Activated CD4-positive, alpha-beta T cell treated with anti-CD3 and anti-CD28 coated beads, Interleukin-2, amount 50 U/mL, for 4 hours (primary cell): ENCODE results near the gene EBF3.

Experiments used
- DNase-seq, 2 experiments: peaks; one replicate each; pipeline ENCODE4 v3.0.0-alpha.2; 2020

Gene EBF3

DNA sequence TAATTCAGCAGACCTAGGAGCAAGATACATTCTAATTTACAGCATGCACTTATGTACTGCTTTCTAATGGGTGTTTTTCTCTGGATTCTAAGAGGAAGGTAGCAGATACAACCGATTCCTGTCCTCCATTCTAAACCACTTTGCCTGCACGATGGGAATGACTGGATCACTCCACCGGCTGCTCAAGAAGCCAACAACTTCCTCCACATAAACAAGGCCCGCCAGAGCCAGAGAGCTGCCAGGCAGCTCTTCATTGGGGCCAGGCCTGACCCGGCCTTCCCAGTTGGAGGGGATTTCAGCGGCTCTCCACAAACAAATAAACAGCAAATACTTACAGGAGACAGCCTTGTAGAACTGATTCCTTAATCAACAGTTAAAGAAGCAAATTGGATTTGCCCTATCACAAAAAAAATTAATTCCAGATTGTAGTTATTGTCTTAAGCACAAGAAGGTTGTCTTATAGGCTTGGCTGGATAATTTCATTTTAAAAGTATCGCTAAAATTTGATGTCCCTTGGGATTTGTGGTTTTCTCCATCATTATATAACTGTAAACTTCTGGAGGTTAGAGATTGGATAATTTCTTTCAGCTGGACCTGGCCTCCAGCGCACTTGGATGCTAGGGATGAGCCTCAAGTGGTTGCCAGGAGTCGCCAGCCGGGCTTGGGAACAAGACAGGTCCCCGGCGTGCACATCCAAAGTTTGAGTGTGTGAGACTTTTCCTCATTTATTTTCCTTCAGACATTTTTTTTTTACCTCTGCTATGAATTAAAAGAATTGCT is 20.9 kb downstream of the EBF3 start:
- DNase-seq = no peak

GRCh38 chr10:129942391-129942790 is 21.7 kb downstream of the EBF3 start:
- DNase-seq = no peak

DNA sequence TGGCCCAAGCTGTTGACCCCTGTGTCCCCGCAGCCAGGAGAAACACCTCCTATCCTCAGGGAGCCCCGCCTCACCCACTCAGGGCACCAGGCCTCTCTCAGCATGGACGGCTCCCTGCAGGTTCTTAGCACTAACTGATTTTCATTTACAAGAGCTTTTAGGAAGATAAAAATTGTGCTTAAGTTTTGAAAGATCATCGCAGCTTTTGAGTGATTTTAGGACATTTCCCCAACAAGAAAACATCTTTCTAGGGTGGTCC is 22.1 kb downstream of the EBF3 start:
- DNase-seq = no peak

DNA sequence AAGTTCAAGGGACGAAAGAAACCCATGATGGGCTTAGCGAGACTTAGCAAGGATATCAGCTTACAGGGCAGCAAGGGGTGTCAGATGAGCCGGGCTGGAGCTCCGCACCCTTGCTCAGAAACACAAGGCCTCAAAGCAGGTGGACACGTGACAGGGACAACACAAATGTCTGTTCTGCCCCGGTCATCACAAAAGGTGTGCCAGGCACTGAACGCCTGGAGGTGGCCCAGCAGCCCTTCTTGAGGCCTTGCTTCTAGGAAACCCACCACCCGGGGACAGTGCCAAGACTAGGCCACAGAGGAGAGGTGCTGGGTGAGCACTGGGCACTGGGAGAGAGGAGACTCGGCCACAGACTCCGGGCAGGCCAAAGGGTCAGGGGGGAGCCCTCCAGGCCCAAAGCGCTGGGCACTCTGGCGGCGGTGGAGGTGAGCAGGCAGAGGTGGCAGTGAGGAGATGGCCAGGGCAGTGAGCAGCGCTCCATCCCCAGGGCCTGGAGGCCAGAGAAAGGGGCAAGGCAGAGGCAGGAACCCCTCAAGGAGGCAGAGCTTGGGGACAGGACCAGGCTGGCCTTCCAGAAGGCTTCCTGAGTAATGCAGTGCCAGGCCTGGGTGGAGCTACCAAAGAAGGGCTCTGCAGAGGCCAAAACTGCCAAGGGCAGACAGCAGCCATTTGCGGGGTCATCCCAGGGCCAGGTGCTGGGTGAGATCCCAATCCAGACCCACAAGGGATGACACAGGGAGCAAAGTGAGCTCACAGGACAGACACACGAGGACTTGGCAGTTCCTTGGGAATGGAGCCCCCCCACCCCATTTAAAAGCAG is 22.7 kb downstream of the EBF3 start:
- DNase-seq = no peak

- DNase-seq = no peak
These were observed 23.4 kb downstream of the EBF3 start for GRCh38 chr10:129940617-129941198.

DNA sequence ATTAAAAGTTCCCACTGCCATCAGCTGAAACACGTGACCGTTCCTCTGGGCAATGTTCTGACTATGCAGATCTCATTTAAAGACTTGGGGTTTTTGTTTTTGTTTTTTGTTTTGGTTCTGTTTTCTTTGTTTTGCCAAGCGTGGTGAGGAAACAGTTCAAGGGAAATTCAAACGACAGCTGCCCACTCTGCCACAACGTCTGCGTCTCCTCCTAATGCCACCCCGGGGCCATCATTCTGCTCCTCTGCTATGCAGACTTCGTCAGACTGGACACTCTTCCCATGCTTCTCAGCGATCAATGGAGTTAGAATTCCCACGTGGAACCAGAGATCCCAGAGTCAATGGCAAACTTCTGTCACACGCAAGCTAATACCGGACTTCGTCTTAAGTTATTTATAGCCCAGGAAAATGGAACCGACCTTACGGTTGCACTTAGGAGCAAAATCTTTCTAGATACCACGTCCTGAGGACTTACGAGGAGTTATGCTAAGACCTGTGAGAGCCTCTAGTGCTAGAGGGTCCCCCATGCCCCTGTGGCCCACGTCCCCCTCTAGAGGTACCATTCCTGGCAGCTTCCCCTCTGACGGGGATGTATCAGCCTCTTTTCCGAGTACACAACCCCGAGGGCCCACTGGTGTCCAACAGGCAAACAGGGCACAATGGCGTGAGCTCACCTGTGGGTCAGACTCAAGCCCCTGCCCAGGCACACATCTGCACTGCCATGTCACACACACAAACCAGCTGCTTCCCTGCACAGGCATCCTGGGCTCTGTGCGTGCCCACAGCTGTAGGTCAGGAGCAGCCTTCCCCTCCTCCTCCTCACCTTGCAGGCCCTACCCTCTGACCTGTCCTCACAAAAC is 24.4 kb downstream of the EBF3 start:
- DNase-seq = no peak

DNA sequence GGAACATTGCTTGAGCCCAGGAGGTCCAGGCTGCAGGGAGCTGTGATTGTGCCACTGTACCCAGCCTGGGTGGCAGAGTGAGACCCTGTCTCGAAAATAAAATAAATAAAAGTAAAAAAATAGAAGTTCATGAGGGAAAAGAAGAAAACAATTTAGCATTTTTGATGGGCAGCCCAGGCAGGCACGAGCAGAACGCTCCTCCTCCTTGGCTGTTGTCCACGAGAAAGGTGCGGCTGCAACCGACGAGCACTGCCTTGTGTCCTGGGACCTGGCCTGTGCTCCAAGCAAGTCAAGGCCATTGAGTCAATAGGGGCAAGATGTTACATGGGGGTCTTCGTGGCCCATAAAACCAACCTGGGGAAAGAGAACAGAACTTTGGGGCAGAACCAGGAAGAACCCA is 25.6 kb downstream of the EBF3 start:
- DNase-seq = no peak

- DNase-seq = no peak
These were observed 26.7 kb downstream of the EBF3 start for GRCh38 chr10:129937351-129937751.

- DNase-seq = no peak
These were observed 27.2 kb downstream of the EBF3 start for GRCh38 chr10:129936923-129937300.

DNA sequence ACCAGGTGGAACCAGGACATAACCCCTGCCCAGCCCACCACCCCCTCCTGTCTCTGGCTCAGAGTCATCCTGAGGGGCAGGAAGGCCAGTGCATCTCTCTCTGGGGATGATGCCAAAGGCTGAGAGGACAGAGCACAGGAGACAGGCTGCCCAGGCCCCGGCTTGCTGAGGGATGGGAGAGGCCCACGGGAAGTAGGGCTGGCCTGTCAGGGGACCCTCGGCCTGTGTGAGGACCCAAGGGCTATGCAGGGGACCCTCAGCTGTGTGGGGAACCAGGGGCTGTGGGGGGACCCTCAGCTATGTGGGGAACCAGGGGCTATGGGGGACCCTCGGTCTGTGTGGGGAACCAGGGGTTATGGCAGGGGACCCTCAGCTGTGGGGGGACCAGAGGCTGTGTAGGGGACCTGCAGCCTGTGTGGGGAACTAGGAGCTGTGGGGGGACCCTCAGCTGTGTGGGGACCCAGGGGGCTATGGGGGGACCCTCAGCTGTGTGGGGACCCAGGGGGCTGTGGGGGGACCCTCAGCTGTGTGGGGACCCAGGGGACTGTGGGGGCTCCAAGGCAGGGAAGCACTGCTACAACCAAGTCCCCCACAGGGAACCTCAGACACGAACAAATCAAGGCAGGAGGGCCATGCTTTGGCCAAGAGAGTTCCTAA is 27.7 kb downstream of the EBF3 start:
- no peak for DNase-seq

- DNase-seq = no peak
These were observed 28.3 kb downstream of the EBF3 start for GRCh38 chr10:129935867-129936152.

DNA sequence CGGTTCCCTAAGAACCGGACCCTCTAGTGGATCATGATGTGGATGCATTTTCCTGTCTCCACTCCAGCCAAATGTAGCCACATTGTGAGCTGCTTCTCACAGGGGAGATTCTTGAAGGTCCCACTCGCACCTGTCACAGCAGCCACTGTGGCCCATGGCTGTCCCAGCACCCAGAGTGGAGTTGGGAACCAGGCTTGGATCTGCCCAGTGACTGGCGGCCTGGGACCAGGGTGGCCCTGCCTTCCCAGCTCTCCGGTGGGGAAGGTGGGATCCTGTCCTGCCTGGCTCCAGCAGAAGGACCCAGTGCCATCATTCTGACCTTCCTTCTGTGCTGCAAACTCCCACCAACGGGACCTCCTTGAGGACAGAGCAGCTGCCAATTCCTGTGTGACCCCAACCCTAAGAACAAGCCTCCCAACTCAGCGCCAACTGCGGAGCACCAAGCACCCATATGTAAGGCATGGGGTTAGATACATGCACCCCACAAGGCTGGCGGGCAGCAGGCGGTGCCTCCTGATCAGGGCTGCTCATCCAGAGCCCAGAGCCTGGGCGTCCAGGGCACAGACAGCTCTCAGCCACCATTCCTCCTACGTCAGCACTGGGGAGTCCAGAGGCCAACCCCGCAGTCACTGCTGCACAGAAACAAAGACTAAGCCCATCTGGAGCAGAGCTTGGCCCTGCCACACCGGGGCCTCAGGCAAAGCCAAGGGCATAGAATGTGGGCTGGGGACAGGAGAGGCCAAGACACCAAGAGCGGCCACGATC is 28.8 kb downstream of the EBF3 start:
- DNase-seq = no peak

DNA sequence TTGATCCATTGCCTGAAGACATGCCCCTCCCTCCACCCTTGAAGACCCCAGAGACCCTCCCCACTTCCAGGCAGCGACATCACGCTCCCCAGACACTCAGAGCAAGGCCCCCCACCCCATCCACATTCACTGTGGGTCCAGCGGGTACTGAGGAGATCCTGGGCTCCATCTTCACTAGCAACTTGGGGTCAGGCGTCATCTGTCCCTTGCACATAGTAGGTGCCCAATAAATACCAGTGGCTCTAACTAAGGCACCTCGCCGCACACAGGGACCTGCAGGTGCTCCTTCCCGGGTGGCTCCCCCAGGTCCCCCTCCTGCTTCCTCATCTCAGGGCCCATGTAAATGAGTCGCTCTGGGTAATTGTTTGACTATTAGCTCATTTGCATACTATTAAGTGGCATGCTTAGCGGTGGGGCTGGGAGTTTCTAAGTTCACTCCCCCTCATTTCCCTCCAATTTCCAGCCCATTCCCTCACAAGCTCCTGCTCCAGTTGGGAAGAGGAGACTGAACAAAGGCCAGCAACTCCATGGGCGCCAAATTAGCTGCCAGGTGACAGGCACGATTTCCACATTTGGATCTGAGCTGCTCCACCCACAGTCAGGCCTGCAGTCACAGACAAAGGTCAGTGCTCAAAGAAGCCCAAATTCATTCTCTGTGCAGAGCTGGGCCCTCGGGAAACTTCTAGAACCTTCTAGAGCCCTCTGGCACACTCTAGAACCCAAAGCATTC is 29.7 kb downstream of the EBF3 start:
- no peak for DNase-seq

GRCh38 chr10:129933456-129934092 is 30.5 kb downstream of the EBF3 start:
- no peak for DNase-seq

GRCh38 chr10:129932751-129933433 is 31.2 kb downstream of the EBF3 start:
- no peak for DNase-seq

DNA sequence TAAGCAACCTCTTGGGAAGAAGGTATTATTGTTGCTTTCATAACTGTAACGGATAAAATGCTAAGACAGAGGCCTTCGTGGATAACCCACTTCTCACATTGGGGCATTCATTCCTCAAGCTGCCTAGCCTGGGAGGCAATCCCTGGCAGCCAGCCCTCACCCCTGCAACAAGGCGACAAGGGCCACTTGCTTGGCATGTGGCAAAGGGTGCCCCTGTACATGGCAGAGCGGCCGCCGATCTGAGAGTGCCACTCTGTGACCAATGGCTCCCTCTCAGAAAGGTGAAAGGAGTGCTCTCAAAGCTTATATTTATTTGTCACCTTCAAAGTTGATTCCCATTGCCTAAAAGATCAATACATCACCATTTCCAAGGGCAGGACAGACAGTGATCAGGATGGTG is 31.9 kb downstream of the EBF3 start:
- no peak for DNase-seq

DNA sequence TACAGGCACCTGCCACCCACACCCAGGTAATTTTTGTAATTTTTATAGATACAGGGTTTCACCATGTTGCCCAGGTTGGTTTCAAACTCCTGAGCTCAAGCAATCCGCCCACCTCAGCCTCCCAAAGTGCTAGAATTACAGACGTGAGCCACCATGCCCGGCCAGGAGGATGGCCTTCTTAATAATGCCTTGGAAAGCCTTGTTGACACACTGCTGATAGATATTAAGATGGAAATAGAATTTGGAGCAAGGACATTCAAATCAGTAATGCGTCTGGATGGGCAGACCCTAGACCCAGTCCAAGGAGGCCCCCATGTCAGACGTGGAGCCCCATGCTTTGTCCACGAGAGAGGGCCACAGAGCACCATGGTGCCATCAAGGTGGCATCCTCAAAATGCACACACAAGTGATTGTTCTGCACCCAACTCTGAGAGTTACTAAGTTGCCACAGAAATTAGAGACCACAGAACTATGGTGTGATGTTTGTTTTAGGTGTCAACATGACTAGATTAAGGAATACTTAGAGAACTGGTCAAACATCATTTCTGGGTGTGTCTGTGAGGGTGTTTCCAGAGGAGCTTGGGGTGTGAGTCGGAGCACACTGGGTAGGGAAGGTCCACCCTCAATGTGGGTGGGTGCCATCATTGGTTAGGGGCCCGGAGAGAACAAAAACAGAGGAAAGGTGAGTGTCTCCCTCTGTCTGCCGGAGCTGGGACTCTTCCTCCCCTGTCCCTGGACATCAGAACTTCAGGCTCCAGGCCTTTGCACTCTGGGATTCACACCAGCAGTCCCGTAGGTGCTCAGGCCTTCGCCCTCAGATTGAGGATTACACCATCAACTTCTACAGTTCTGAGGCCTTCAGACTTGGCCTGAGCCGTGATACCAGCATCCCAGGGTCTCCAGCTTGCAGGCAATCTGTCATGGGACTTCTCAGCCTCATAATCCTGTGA is 34.5 kb downstream of the EBF3 start:
- no peak for DNase-seq

DNA sequence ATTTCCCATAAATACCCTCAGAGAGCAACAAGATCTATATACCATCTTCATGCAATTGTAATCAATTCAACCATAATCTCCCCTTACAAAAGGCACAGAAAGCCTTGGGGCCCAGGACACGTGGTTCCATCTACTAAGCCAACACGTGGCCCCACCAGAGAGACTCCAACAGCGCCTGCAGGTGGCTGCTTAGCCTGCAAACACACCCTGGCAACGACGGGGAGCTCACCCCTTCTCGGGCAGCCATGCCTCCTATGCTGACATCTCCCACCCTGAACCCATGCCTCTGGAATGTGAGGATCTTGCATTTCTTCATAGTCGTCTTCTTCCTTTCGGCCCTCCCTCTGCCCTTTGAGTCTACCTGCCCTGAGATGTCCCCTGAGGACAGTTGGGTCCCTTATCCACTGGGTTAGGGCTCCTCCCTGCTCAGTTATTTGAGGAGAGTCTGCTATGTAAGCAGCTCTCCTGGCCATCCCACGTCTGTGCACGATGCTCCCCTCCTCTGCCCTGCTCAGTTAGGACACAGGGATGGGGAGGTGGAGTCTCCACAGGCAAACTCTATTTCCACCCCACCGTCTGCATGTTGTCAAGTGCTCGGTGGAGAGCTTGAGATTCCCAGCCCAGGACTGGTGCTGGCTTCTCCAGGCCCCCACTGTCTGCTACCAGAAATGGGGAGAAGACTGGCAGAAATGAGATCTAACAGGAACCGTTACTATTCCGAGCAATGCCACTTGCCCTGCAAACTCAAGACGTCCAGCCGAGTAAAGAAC is 36.5 kb downstream of the EBF3 start:
- no peak for DNase-seq
